Fibroblast of peridontal ligament (primary cell): ENCODE data around the gene HNRNPAB.
"Not testable (repeated sequence)": the region's sequence is repeated elsewhere in the genome, so short reads cannot be mapped to it uniquely, and the experiment has no call there.

Experiments used
- DNase-seq: peaks from one replicate; pipeline ENCODE4 v3.0.0-alpha.2; 2010; ENCODE audit errors: extremely low read depth

The HNRNPAB gene

GRCh38 chr5:178212241-178213002 is 8.1 kb downstream of the HNRNPAB start:
- no peak for DNase-seq

GRCh38 chr5:178213003-178213461 is 8.7 kb downstream of the HNRNPAB start:
- no peak for DNase-seq

- no peak for DNase-seq
These were observed 9.4 kb downstream of the HNRNPAB start for GRCh38 chr5:178213748-178214151.

GRCh38 chr5:178214160-178214803 is 9.9 kb downstream of the HNRNPAB start:
- no peak for DNase-seq

- DNase-seq = no peak
These were observed 11.1 kb downstream of the HNRNPAB start for GRCh38 chr5:178215280-178216002.

GRCh38 chr5:178216088-178216534 is 11.8 kb downstream of the HNRNPAB start:
- DNase-seq = no peak

GRCh38 chr5:178216779-178217178 is 12.4 kb downstream of the HNRNPAB start:
- no peak for DNase-seq

GRCh38 chr5:178218237-178218776 is 14.0 kb downstream of the HNRNPAB start:
- DNase-seq = no peak

GRCh38 chr5:178218827-178219226 is 14.5 kb downstream of the HNRNPAB start:
- no peak for DNase-seq

GRCh38 chr5:178221282-178221681 is 16.9 kb downstream of the HNRNPAB start:
- no peak for DNase-seq

- DNase-seq = no peak
These were observed 17.5 kb downstream of the HNRNPAB start for GRCh38 chr5:178221853-178222252.

GRCh38 chr5:178222292-178222691 is 18.0 kb downstream of the HNRNPAB start:
- DNase-seq = no peak

- DNase-seq = no peak
These were observed 19.0 kb downstream of the HNRNPAB start for GRCh38 chr5:178223196-178223773.

GRCh38 chr5:178223828-178224335 is 19.5 kb downstream of the HNRNPAB start:
- no peak for DNase-seq

- no peak for DNase-seq
These were observed 20.1 kb downstream of the HNRNPAB start for GRCh38 chr5:178224403-178224802.

GRCh38 chr5:178225174-178225573 is 20.8 kb downstream of the HNRNPAB start:
- DNase-seq = no peak

GRCh38 chr5:178227138-178227659 is 22.9 kb downstream of the HNRNPAB start:
- no peak for DNase-seq

- no peak for DNase-seq
These were observed 23.6 kb downstream of the HNRNPAB start for GRCh38 chr5:178227929-178228328.

- no peak for DNase-seq
These were observed 24.3 kb downstream of the HNRNPAB start for GRCh38 chr5:178228609-178229008.

GRCh38 chr5:178229111-178229510 is 24.8 kb downstream of the HNRNPAB start:
- not testable (repeated sequence) for DNase-seq

GRCh38 chr5:178229861-178230260 is 25.5 kb downstream of the HNRNPAB start:
- no peak for DNase-seq
